Inferior parietal cortex (tissue), 1 donor: Measurements from ENCODE around the gene NFRKB.
A peak's percentile ranks its signal among the peaks of the same experiment; 100 is the strongest.
"Not testable (repeated sequence)": the region's sequence is repeated elsewhere in the genome, so short reads cannot be mapped to it uniquely, and the experiment has no call there.

Source experiments
- DNase-seq: peaks from one replicate; pipeline ENCODE4 v3.0.0-alpha.2; 2016; ENCODE audit errors: extremely low spot score

NFRKB gene

GRCh38 chr11:129894278-129895125, 876 bp downstream of the NFRKB start:
- DNase-seq: peak; percentile 11

- no peak for DNase-seq
Observed at GRCh38 chr11:129888451-129888850, 6.9 kb downstream of the NFRKB start.

- no peak for DNase-seq
Observed at GRCh38 chr11:129885381-129885780, 10.0 kb downstream of the NFRKB start.

- DNase-seq: no peak
Observed at GRCh38 chr11:129884581-129884980, 10.8 kb downstream of the NFRKB start.

- peak; percentile 18 for DNase-seq
Observed at GRCh38 chr11:129881570-129882170, 13.7 kb downstream of the NFRKB start.

- DNase-seq: no peak
Observed at GRCh38 chr11:129880311-129880710, 15.1 kb downstream of the NFRKB start.

- DNase-seq: no peak
Observed at GRCh38 chr11:129871914-129872313, 23.5 kb downstream of the NFRKB start.

GRCh38 chr11:129868626-129869025, 26.8 kb downstream of the NFRKB start:
- DNase-seq: not testable (repeated sequence)

GRCh38 chr11:129866311-129866710, 29.1 kb downstream of the NFRKB start:
- no peak for DNase-seq

- no peak for DNase-seq
Observed at GRCh38 chr11:129865701-129866100, 29.7 kb downstream of the NFRKB start.

GRCh38 chr11:129864811-129865210, 30.6 kb downstream of the NFRKB start:
- DNase-seq: no peak

- no peak for DNase-seq
Observed at GRCh38 chr11:129861702-129862522, 33.5 kb downstream of the NFRKB start.

GRCh38 chr11:129856036-129856435, 39.3 kb downstream of the NFRKB start:
- no peak for DNase-seq

- DNase-seq: no peak
Observed at GRCh38 chr11:129855086-129855485, 40.3 kb downstream of the NFRKB start.

- no peak for DNase-seq
Observed at GRCh38 chr11:129854232-129854805, 41.1 kb downstream of the NFRKB start.

- DNase-seq: no peak
Observed at GRCh38 chr11:129853518-129854231, 41.7 kb downstream of the NFRKB start.

GRCh38 chr11:129852125-129852740, 43.1 kb downstream of the NFRKB start:
- no peak for DNase-seq

- DNase-seq: no peak
Observed at GRCh38 chr11:129849447-129850130, 45.8 kb downstream of the NFRKB start.

GRCh38 chr11:129847361-129847760, 48.0 kb downstream of the NFRKB start:
- not testable (repeated sequence) for DNase-seq
